ENCODE results near the gene DENND1A. TPM values are rescaled to one million over a fixed set of nuclear protein-coding genes. Genes with fewer than 3 reads are reported as not detected.

The DENND1A gene
- 23.0 and 23.7 TPM in 2 replicates for total RNA-seq

GRCh38 chr9:123929870-123930831 is at the start of gene DENND1A:
TSS of gene DENND1A (minus strand) at chr9:123930126. CDS start at chr9:123929905, 221 bp downstream.

GRCh38 chr9:123355761-123356431 is 574.0 kb downstream of the DENND1A start, which contains the start of gene CRB2:
TSS of gene CRB2 (plus strand) at chr9:123356197. CDS start at chr9:123356261, 64 bp downstream.

Small RNA genes within 50 kb of the gene (small RNA-seq; reads per million reads assigned to genes)
- not detected for gene MIR601
- not detected for gene MIR7150

Other genes starting within 250 kb of the DENND1A start
- gene LHX2, start 81.6 kb upstream of the DENND1A start, total RNA-seq: not detected in 2 replicates

All from thoracic aorta endothelial cell (primary cell).